K562 (cell line): Measurements from ENCODE around the gene SEPTIN6. TPM values are rescaled to one million over a fixed set of nuclear protein-coding genes. Genes with fewer than 3 reads are reported as not detected.

ENCODE experiments used
- ATF1 ChIP-seq, 2 experiments: fragments of 450-650 bp in 1 of 2; IDR thresholded peaks; 2 replicates each; pipeline ENCODE4 v1.6.1; 2016; ENCODE audit warnings: missing compliant biosample characterization in 1 of 2, missing genetic modification characterization in 1 of 2
- CC2D1A ChIP-seq: fragments of 450-650 bp; IDR thresholded peaks from 2 replicates; pipeline ENCODE4 v1.6.1; 2017; ENCODE audit warnings: mild to moderate bottlenecking
- HMBOX1 ChIP-seq: sonication (generic); IDR thresholded peaks from 2 replicates; pipeline ENCODE4 v1.6.1; 2016
- POU5F1 ChIP-seq: fragments of 150-350 bp; IDR thresholded peaks from 2 replicates; pipeline ENCODE4 v1.6.1; 2014; ENCODE audit warnings: borderline replicate concordance, low read length, low read depth, mild to moderate bottlenecking; ENCODE audit not compliant: partially characterized antibody
- SMC3 ChIP-seq: conservative IDR thresholded peaks from 2 replicates; pipeline ENCODE4 v1.6.1; 2011; ENCODE audit warnings: low read depth, low read length, improper control_type of control experiment; ENCODE audit not compliant: insufficient read depth
- SPI1 ChIP-seq: IDR thresholded peaks from 2 replicates; pipeline ENCODE4 v1.6.1; 2011; ENCODE audit warnings: low read depth, low read length, control low read depth, borderline replicate concordance
- ZNF398 ChIP-seq: fragments of 250-450 bp; sonication (Bioruptor Pico); IDR thresholded peaks from 2 replicates; pipeline ENCODE4 v1.8.0; 2021; ENCODE audit warnings: moderate library complexity, mild to moderate bottlenecking, inconsistent platforms
- ZNF76 ChIP-seq: fragments of 250-450 bp; sonication (Bioruptor Pico); IDR thresholded peaks from 2 replicates; pipeline ENCODE4 v1.4.0; 2020; ENCODE audit warnings: mild to moderate bottlenecking, moderate library complexity, borderline replicate concordance
- polyA plus RNA-seq, 8 experiments: library from polyadenylated mRNA; depleted of rRNA in 4 of 8; stranded (reverse) in 5 of 8; unstranded in 3 of 8; fragments of >200 nt; fragmentation: Nextera tagmentation in 2 of 8; fragmentation: Illumina TruSeq in 1 of 8; extraction: Ambion mirVana in 2 of 8; extraction: Trizol in 1 of 8; gene quantifications; 2 replicates each; pipeline versions ENCODE4 v1.2.1 to v1.2.3, GENCODE V29; 2011 to 2014; ENCODE audit warnings: inconsistent platforms in 1 of 8, missing spikeins in 1 of 8
- total RNA-seq, 7 experiments: library from RNA; depleted of rRNA in 6 of 7; stranded (reverse); fragments of >200 nt in 6 of 7; fragmentation: Illumina TruSeq in 2 of 7; extraction: Trizol in 2 of 7; gene quantifications; 2 replicates each; pipeline versions ENCODE4 v1.2.1 to v1.2.3, GENCODE V29; 2011 to 2021; ENCODE audit warnings: low replicate concordance in 1 of 7

SEPTIN6 gene
- total and polyA plus RNA-seq, 9 of the 15 experiments (the other 6 are each of a cell fraction or from before 2014, with no cell fraction given) = 8.4 to 67.0 (median 37.8) TPM

DNA sequence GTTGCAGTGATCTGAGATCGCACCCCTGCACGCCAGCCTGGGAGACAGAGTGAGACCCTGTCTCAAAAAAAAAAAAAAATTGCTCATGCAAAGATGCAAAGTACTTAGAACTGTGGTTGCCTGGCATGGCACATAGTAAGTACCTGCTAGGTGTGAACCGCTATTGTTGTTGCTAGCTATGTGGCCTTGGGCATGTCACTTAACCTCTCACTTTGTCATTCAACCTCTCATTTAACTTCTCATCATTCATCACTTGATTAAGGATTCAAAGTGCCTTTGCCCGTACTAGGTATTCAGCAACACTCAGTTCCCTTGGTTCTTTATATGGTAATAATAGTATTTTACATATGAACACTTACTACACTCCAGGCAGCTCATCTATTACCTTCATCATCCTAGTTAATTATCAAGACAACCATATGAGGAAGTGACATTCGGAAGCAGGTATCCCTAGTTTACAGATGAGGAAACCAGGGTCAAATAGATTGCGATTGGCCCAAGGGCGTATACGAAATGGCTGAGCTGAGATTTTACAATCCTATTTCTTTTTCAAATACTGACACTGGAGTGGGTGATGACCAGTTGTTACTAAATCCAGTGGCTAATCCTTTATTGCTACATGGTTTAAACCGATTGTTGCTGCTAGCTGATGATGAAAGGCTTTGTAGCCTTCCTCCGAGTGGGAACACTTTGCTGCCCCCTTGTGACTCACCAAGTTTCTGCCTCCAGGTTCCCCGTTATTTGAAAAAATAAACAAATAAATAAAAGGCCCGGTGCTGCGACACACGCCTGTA lies 36.6 kb upstream of the SEPTIN6 start (continued):
- TF ChIP-seq HMBOX1 (peak; percentile 53; the same call in 1 of the 2 replicates), CC2D1A (0 out of 2 replicates have a peak, but pooled peaks have one; percentile 23), POU5F1 (no peak), SMC3 (peak; percentile 51; the same call in 1 of the 2 replicates), ZNF76 (no peak), ATF1 (CRISPR knock-in tag; IDR thresholded peaks at IDR 0.05) (no peak), ATF1 (tag; IDR thresholded peaks at IDR 0.05) (0 out of 2 replicates have a peak, but pooled peaks have one; percentile 12), SPI1 (peak; percentile 28; the same call in 1 of the 2 replicates), ZNF398 (no peak)
